Measurements from ENCODE around the gene CEP97. TPM values are rescaled to one million over a fixed set of nuclear protein-coding genes. Genes with fewer than 3 reads are reported as not detected.
"Not testable (repeated sequence)": the region's sequence is repeated elsewhere in the genome, so short reads cannot be mapped to it uniquely, and the experiment has no call there.

The CEP97 gene
- total RNA-seq, 1 experiment from 2014 or later = 26.1 TPM

- DNase-seq (ENCODE audit: low read depth) = not testable (repeated sequence)
Measured at GRCh38 chr3:101777745-101778281, 53.4 kb downstream of the CEP97 start.

DNA sequence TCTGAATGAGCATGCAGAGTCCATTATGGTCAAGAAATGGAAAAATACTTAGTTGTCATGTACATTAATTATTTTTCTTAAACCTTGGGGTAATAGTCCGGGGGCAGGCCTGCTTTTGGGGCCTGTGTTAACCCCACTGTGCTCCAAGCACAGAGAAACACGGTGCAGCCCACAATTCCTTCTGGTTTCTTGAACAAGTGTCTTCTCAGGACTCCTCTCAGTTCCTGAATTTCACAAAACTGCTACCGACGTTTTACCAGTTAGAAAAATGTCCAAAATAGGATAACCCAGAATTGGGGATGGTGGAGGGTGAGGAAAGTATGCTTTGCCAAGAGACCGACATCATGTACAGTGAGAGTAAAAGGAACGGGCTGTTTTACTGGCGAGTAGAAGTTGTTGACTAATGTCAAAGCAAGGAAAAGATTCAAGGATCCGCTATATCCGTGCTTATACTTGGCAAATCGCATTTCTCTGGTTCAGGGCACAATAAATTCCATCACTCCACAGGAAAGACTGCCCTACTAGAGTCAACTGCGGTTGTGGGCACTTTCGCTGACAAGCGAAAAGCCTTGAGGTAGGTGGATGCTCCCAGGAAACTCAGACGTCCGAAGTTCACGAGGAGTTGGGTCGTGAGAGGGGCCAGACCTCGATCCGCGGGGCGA, 54.1 kb downstream of the CEP97 start:
- DNase-seq (ENCODE audit: low read depth) = no peak

GRCh38 chr3:101779047-101779821, 54.8 kb downstream of the CEP97 start, which contains the start of gene NXPE3:
Gene NXPE3 (plus strand): TSS chr3:101779211. CDS start chr3:101785597, 6,386 bp downstream.
- peak; percentile 82 for DNase-seq (ENCODE audit: low read depth)

- no peak for DNase-seq (ENCODE audit: low read depth)
Measured at GRCh38 chr3:101779822-101780381, 55.5 kb downstream of the CEP97 start.

GRCh38 chr3:101780661-101781060, 56.2 kb downstream of the CEP97 start:
- DNase-seq (ENCODE audit: low read depth) = peak; percentile 82

DNA sequence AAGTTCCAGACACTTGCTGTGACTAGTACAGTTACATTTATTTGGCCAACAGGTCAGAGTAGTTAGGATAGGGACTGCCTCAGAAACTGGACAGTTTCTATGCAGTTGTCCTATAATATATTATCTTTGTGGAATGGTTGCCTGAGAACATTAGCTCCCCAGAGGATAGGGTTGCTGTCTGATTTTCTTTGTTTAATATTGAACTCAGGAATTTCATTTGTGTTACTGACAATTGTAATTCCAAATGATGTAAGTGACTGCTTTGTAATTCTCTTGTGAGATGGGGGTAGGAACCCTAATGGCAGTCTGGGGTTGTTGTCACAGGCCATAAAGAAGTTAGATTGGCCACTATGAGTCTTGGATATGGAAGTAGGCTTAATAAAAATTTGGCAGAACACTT, 56.8 kb downstream of the CEP97 start:
- DNase-seq (ENCODE audit: low read depth) = peak; percentile 60

- no peak for DNase-seq (ENCODE audit: low read depth)
Measured at GRCh38 chr3:101784855-101785613, 60.6 kb downstream of the CEP97 start.

DNA sequence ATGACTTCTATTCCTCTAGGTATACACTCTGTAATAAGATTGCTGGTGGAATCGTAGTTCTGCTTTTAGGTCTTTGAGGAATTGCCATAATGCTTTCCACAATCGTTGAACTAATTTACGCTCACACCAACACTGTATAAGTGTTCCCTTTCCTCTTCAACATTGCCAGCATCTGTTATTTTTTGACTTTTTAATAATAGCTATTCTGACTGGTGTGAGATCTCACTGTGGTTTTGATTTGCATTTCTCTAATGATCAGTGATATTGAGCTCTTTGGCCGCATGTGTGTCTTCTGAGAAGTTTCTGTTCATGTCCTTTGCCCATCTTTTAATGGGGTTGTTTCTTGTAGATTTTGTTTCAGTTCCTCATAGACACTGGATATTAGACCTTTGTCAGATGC, 67.4 kb downstream of the CEP97 start:
- no peak for DNase-seq (ENCODE audit: low read depth)

GRCh38 chr3:101796077-101796680, 71.8 kb downstream of the CEP97 start:
- no peak for DNase-seq (ENCODE audit: low read depth)

DNA sequence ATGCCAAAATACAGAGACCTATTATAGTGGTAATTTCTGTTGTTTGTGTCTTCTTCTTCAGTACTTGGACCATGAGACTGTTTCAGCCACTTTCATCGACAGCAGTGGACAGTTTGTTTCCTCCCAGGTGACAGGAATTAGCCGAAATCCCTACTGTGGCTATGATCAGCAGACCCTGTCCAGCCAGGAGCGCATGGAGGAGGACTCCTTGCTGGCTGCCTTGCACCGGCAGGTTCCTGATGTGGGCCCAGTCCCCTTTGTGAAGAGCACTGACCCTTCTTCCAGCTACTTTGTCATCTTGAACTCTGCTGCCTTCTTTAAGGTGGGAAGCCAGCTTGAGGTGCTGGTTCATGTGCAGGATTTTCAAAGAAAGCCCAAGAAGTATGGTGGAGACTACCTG, 76.8 kb downstream of the CEP97 start:
- no peak for DNase-seq (ENCODE audit: low read depth)

GRCh38 chr3:101802179-101802578, 77.8 kb downstream of the CEP97 start:
- DNase-seq (ENCODE audit: low read depth) = no peak

DNA sequence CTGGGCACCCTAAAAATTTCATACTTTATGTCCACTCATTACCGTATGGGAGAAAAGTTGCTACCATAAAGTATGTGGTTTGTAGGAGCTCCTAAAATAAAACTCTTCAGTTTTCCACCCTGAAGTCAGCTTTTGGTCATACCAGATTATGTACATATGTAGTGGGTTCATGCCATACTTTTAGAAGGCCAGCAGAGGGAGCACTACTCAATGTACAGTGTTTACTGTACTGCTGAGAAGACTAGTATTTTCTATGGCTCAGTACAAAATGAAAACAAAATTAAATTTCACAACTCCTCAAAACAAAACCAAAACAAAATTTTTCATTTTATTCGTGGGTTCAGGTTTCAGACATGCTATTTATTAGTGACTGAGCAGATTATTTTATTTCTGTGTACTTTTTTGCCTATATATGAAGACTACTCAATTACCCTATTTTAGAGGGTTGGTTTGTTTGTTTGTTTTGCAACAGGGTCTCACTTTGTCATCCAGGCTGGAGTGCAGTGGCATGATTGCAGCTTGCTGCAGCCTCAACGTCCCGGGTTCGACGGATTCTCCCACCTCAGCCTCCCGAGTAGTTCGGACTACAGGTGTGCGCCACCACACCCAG, 78.9 kb downstream of the CEP97 start:
- peak; percentile 76 for DNase-seq (ENCODE audit: low read depth)

- DNase-seq (ENCODE audit: low read depth) = no peak
Measured at GRCh38 chr3:101803939-101804338, 79.5 kb downstream of the CEP97 start.

DNA sequence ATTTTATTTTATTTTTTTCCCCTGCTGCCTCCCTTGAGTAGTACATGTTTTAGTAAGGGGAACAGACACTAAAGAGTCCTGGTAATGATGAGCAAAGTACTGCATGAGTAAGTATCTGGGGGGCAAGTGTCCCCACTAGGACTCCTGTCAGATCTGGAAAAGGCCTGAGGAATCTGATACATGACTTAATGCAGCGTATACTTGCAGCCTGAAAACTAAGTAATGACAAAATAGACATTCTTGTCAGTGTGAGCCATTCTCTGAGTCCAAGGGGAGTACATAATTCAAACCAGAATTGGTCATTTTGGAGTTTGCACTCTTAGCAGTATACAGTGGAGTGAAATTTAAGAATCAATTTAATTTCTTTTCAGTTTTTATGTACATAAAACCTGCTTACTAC, 82.1 kb downstream of the CEP97 start:
- DNase-seq (ENCODE audit: low read depth) = no peak

- DNase-seq (ENCODE audit: low read depth) = no peak
Measured at GRCh38 chr3:101807888-101808287, 83.5 kb downstream of the CEP97 start.

DNA sequence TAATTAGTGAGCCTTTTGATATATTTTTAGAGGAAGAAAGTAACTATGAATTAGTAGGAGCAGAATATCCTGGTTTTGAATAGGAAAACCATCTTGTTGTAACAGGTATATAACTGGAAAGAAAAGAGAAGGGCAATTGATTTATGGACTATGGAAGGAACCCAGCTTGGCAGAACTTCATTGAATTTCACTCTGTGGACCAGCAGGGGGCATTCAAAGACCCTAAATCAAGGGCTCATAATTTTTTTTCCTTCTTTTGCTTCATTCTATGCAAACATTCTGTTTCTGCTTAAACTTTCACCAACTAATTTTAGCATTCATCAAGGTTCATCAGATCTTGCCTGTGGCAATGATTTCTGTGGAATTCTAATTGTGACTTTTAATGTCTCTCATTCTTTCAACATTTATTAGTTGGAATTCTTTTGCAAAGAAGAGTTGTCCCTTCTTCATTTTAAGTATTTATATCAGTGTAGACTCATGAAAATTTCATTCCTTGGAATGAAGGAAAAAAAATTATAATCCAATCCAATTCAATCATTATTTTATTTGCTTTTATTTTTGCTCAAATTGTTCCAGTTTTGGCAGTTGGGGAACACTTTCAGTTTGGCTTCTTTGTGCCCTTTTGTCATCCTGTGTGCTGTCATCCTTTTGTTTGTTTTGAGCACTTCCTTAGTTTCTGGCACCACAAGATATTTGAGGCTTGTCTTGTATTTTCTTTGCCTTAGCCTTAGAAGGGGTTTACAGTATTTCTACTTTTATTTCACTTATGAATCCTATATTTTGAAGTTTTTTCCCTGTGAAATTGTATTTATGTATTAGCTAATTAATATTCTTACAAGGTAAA, 85.0 kb downstream of the CEP97 start:
- DNase-seq (ENCODE audit: low read depth) = peak; percentile 50

DNA sequence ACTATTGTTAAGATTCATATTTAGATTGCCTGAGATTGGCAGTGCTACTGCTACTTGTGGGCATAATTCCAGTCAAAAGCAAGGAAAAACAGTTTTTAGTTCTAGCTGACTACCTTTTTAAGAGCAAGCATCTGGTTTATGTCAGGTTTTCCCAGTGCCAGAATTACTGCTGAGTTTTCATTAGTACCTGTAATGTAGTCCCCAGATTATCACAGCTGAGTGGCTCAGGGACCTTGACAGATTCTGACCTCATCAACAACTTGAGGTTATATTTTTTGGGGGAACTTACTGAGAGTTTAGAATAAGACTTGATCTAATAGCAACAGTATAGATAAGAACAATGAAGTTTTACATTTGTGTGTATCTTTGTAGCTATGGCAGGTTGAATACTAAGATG, 85.6 kb downstream of the CEP97 start:
- DNase-seq (ENCODE audit: low read depth) = no peak

DNA sequence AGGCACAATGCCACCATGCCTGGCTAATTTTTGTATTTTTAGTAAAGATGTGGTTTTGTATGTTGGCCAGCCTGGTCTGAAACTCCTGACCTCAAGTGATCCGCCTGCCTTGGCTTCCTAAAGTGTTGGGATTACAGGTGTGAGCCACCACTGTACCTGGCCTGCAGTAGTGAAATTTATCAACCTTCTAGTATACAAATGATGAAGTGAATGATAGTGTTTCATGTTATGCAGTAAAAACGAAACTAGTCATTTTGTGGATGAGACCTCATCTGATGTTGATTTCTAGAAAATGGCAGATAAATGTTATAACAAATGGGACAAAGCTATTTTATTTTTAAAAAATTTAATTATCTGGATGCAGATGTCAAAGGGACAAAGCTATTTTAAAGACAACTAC, 87.5 kb downstream of the CEP97 start:
- no peak for DNase-seq (ENCODE audit: low read depth)

DNA sequence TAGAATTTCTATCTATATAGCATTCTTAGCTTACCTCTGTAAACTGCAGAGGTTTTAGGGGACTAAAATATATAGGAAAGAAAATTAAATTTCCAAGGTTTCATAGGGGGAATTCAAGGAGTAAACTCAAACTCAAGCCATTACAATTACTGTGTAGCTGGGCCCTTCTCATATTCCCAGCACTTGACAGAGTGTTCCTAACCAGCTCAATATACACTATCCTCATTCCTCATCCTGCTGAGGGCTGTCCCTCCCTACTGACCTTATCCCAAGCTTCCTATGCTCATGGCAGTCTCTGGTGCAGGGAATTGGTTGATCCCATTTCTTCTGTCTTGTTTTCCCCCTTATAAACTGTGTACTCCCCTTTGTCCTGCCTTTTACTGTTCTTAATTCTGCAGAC, 88.5 kb downstream of the CEP97 start:
- DNase-seq (ENCODE audit: low read depth) = no peak
